SU-DHL-6 (cell line): ENCODE results near the gene MORN3.

Experiments
- CTCF ChIP-seq: fragments of 200-600 bp; sonication (generic); IDR thresholded peaks from one replicate; pipeline ENCODE4 v1.5.1; 2017; ENCODE audit warnings: antibody characterized with exemption, mild to moderate bottlenecking, low read length, moderate library complexity; ENCODE audit not compliant: insufficient read depth, poor library complexity, severe bottlenecking
- EZH2phosphoT487 ChIP-seq: fragments of 200-600 bp; sonication (generic), shearing (Covaris generic); conservative IDR thresholded peaks from 2 replicates; pipeline ENCODE4 v1.6.1; 2018; ENCODE audit warnings: mild to moderate bottlenecking, antibody characterized with exemption, low read length, moderate library complexity, mixed read lengths

- TF ChIP-seq CTCF (no peak), EZH2phosphoT487 (no peak)
Measured at GRCh38 chr12:121711361-121712189, 42.1 kb upstream of the MORN3 start.
